Choroid plexus epithelial cell (primary cell): ENCODE results near the gene ALOX5AP.
A peak's percentile ranks its signal among the peaks of the same experiment; 100 is the strongest.

ENCODE experiments used
- DNase-seq: peaks from one replicate; pipeline ENCODE4 v3.0.0-alpha.2; 2010; ENCODE audit warnings: low read depth
- H3K4me3 ChIP-seq: 2 replicates; pipeline ENCODE4 v1.5.1; 2011; ENCODE audit warnings: low read depth, mild to moderate bottlenecking, control low read depth, low read length, moderate library complexity
- CTCF ChIP-seq: conservative IDR thresholded peaks from 2 replicates; pipeline ENCODE4 v1.5.1; 2011; ENCODE audit warnings: low read depth, mild to moderate bottlenecking, control low read depth, inconsistent platforms, low read length, moderate library complexity

ALOX5AP gene

DNA sequence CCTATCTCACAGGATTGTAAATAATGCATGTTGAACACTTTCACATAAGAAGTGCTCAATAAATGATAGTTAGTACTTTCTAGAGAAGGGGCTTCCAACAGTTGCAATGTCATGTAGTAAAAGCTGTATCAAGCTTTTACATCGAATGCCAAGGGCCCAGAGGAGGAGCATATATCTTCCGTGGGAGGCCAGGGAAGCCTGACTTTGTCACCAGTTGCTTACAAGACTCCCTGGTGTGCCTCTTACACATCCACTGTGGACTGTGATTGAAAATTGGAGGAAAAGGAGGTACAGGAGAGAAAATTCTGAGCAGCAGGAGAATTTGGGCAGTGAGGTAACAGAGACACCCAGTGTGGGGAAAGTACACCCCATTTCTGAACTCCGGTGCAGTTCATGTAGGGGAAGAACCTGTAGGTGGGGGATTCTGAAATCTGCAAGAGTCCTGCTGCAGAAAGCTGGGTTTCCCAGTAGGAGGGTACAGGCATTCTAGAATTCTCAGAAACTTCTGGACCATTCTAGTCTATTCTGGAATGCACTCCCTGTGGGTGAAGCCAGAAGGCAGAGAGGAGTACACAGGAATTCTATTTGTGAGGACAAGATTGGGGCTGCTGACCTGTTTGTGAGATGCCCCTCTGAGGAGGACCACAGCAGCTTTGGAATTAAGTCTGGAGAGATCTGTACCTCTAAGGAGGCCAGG is 54.0 kb downstream of the ALOX5AP start:
- no peak for DNase-seq
- no peak overlapping the region for H3K4me3 ChIP-seq
- TF ChIP-seq CTCF, result no peak

GRCh38 chr13:30790592-30790991 is 55.2 kb downstream of the ALOX5AP start:
- no peak for DNase-seq
- H3K4me3 ChIP-seq, result no peak overlapping the region

GRCh38 chr13:30791354-30792001 is 56.1 kb downstream of the ALOX5AP start:
- H3K4me3 ChIP-seq, result no peak overlapping the region
- no peak for TF ChIP-seq CTCF
- DNase-seq, result peak; percentile 68

More at GRCh38 chr13:30790592-30790991, 55.2 kb downstream of the ALOX5AP start:
- no peak for TF ChIP-seq CTCF

DNA sequence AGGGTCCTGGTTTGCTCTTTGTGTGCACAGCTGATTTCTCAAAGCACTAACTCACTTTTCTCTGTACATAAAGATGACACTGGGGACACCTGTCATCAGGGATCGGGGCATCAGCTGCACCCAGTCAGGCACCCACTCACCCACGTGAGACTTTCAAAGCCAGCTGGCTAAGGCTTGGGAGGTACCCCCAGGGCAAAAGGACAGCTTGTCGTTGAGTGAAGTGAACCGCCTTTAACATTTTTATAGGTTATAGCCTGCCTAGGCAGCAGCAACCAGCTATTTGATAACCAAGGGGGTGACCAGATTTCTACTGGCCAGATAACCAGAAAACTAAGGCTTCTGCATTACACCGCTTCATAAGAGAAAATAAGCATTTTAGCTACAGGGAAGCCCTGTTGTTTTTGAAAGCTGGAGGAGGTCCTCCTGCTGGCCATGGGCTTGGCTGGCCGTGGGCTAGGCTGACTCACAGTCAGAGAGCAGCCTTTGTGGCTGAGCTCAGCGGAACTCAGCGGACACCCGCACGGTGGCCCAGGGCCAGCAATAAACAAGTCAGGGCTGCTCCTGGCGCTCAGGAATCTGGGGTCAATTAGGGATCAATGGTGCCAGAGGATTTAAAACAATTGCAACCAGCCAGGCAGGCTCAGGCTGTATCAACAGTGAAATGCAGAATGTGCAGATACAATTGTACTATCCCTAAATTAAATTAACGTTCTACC is 57.1 kb downstream of the ALOX5AP start:
- TF ChIP-seq CTCF, result peak; percentile 84
- DNase-seq, result peak; percentile 98
- no peak overlapping the region for H3K4me3 ChIP-seq

DNA sequence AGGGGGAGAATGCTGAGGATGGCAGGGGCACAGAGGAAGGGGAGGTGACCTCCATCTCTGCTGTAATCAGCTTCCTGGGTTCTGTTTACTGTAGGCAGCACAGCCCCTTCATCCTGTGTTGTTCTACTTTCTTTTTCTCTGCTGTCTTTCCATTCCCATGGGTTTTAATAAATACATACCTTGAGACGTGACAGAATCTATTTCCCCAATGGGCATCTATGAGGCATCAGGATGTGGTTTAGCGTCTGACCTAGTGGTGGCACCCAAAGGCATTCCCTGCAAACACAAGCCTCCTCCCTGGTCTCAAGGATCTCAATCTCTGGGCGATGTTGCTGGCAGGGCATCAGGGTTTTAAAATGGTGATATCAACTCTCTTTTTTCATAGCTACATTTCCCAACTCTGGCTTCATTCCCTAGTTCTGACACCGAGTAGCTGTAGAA is 60.8 kb downstream of the ALOX5AP start:
- no peak overlapping the region for H3K4me3 ChIP-seq
- no peak for TF ChIP-seq CTCF
- DNase-seq, result peak; percentile 54

DNA sequence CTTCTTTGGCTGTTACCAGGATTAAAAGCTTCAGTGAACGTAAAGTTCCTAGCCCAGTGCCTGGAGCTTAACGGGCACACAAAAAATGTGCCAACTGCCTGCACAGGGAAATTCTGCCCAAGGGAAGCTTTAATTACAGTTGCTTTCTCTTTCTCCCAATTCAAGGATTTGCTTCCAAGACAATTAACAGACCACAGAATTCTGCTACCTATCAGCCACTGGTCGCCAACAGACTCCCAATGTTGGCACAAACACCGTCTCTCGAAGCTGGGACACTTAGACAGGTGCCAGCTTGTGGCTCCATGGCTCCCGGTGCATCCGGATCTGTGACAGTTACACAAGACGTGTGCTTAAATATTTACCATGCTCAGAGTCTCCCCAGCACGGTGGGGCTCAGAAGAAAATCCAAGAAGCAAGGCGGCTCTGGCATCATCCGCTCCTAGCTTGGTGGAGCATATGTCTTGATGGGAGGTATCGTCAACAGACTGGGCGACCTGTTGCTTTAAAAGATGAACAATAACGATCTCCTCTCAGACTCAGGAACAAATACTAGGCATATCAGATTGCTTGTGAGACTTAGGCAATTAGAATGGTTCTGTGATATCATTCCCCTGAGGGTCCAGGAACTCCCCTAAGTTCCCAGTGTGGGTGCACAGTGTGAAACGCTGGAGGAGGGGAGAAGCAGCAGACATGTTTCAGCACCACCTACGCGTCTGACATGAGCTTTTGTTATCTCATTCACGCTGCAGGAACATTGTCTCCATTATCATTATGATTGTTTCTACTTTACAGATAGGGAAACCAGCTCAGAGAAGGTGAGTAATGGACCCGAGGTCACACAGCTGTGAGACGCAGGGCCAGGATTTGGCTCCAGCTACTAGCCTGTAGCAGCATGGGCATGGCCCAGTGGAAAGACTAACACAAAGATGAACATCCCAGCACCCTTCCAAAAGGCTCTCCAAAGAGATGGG is 61.6 kb downstream of the ALOX5AP start:
- no peak for TF ChIP-seq CTCF
- DNase-seq, result peak; percentile 67
- H3K4me3 ChIP-seq, result no peak overlapping the region
